Measurements from ENCODE around the gene PIK3R3.

PIK3R3 gene

DNA sequence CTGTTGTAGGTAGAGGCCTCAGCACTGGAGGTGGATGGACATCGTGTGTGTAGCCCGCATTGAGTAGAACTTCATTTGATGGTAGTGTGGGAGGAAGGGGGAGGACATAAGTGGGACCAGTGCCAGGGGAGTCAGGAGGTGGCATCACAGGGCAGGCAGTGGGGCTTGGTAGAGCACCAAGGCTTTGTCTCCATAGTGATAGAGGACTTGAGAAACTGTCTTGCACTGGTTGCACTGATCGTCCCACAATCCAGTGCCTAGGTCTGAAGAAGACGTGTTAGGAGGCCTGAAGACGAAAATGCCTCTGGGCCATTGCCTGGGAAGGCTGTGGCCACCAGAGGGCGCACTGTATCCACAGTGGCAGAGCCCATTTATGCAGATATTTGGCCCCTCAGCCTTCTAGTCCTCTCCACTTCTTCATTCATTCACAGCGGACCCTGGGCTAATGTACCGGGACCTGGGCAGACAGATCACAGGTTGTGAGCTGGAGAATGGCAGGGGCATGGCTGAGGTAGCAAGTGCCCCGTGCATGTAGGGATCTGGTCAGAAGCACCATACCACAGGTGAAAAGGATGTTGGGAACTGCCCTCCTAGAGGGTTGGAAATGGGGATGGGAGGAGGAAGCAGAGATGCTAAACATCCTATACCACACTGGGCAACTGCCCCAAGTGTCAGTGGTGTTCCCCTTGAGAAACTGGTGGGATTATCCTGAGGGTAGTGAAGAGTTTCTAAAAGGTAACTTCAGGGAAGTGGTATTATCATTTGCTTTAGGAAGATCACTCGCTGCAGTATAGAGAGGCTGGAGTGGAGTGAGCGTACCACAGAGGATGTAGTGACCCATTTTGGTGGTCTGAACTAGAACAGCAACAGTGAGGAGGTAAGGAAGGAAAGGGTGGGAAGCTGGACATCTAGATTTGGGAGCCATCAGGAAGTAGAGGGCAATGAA is 95.3 kb downstream of the PIK3R3 start:
- Mint-ChIP-seq H3K36me3 (no peaks in the 10 kb centered on the region), H3K27me3 (no peaks in the 10 kb centered on the region), H3K9me3 (no peaks in the 10 kb centered on the region), H3K4me3 (no peak overlapping the region), H3K4me1 (no peaks in the 10 kb centered on the region), H3K27ac (no peak overlapping the region)

DNA sequence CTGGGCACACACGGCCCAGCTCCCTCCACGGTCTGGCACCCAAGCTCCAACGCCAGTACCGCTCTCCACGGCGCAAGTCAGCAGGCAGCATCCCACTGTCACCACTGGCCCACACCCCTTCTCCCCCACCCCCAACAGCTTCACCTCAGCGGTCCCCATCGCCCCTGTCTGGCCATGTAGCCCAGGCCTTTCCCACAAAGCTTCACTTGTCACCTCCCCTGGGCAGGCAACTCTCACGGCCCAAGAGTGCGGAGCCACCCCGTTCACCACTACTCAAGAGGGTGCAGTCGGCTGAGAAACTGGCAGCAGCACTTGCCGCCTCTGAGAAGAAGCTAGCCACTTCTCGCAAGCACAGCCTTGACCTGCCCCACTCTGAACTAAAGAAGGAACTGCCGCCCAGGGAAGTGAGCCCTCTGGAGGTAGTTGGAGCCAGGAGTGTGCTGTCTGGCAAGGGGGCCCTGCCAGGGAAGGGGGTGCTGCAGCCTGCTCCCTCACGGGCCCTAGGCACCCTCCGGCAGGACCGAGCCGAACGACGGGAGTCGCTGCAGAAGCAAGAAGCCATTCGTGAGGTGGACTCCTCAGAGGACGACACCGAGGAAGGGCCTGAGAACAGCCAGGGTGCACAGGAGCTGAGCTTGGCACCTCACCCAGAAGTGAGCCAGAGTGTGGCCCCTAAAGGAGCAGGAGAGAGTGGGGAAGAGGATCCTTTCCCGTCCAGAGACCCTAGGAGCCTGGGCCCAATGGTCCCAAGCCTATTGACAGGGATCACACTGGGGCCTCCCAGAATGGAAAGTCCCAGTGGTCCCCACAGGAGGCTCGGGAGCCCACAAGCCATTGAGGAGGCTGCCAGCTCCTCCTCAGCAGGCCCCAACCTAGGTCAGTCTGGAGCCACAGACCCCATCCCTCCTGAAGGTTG is 97.6 kb downstream of the PIK3R3 start:
- H3K4me1 Mint-ChIP-seq: no peaks in the 10 kb centered on the region
- H3K27ac Mint-ChIP-seq: no peak overlapping the region
- H3K9me3 Mint-ChIP-seq: no peaks in the 10 kb centered on the region
- H3K4me3 Mint-ChIP-seq: no peak overlapping the region
- no peaks in the 10 kb centered on the region for H3K36me3 Mint-ChIP-seq
- no peaks in the 10 kb centered on the region for H3K27me3 Mint-ChIP-seq

DNA sequence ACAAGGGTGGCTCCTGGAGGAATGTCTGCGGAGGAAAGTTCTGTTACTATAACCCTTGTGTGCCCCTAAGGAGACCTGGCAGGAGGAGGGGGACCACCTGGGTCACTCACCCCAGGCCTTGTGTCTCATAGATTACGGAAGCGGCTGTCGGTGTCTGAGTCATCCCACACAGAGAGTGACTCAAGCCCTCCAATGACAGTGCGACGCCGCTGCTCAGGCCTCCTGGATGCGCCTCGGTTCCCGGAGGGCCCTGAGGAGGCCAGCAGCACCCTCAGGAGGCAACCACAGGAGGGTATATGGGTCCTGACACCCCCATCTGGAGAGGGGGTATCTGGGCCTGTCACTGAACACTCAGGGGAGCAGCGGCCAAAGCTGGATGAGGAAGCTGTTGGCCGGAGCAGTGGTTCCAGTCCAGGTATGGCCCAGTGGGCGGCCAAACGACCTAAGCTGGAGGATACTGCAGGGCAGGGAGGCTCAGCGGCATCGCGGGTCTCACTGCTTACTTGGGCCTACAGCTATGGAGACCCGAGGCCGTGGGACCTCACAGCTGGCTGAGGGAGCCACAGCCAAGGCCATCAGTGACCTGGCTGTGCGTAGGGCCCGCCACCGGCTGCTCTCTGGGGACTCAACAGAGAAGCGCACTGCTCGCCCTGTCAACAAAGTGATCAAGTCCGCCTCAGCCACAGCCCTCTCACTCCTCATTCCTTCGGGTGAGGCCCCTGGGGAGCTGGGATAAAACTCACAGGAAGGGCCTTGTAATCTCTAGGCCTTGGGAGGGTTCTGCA is 101.4 kb downstream of the PIK3R3 start:
- H3K4me3 Mint-ChIP-seq: no peak overlapping the region
- no peaks in the 10 kb centered on the region for H3K9me3 Mint-ChIP-seq
- no peaks in the 10 kb centered on the region for H3K4me1 Mint-ChIP-seq
- H3K27me3 Mint-ChIP-seq: no peaks in the 10 kb centered on the region
- H3K27ac Mint-ChIP-seq: no peak overlapping the region
- H3K36me3 Mint-ChIP-seq: peaks cover 2% of the 10 kb centered on the region

- H3K9me3 Mint-ChIP-seq: no peaks in the 10 kb centered on the region
- H3K27ac Mint-ChIP-seq: no peak overlapping the region
- no peaks in the 10 kb centered on the region for H3K4me1 Mint-ChIP-seq
- H3K27me3 Mint-ChIP-seq: no peaks in the 10 kb centered on the region
- peaks cover 2% of the 10 kb centered on the region for H3K36me3 Mint-ChIP-seq
- no peak overlapping the region for H3K4me3 Mint-ChIP-seq
Observed at GRCh38 chr1:46030074-46030870, 102.2 kb downstream of the PIK3R3 start.

DNA sequence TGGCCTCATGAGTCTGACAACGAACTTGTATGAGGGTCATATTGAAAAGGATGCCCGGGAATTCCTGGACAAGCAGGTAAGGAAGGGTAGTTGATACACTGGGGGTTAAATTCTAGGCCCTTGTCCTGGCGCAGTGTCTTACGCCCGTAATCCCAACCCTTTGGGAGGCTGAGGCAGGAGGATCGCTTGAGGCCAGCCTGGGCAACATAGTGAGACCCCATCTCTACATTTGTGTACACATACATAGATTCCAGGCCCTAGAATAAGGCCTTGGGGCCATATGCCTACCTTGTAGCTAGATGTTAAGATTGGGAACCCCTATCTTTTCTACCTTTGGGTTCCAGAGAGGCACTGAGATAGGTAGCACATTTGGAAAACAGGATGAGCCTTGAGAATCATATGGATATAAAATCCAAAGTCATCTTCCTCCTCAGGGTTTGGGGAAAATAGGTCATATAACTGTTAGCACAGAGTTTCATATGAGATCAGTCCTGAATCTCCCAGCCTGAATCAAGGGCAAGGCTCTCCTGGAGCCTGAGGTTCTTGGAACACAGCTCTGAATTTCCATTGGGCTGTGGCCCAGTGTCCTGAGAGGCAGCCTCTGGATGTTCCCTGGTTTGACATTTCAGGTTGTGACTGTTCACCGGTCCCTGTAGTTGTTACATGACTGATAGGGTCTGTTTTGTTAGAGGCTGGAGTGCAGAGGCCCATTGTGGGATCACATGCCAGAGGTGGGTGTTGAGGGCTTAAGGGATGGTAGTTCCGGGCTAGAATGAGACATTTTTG is 104.4 kb downstream of the PIK3R3 start:
- H3K9me3 Mint-ChIP-seq: no peaks in the 10 kb centered on the region
- H3K27ac Mint-ChIP-seq: no peak overlapping the region

DNA sequence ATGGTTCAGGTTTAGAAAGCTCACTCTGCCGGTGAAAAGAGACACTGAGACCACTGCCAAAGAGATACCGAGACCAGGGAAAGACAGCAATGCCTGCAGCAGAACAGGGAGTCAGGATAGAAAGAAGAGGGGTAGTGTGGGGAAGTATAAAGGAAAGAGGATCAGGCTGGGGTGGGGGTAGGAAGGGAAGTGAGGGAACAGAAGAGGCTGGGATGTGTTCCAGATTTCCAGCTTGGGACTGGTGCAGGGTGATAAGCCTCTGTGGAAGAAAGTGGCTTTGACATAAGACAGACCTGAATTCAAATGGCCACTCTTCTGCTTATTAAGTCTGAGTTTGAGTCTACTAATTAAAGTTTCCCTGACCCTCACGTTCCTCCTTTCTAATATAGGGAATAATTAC is 105.9 kb downstream of the PIK3R3 start:
- H3K4me3 Mint-ChIP-seq: no peak overlapping the region
- no peaks in the 10 kb centered on the region for H3K9me3 Mint-ChIP-seq
- H3K27me3 Mint-ChIP-seq: no peaks in the 10 kb centered on the region
- no peak overlapping the region for H3K27ac Mint-ChIP-seq
- H3K36me3 Mint-ChIP-seq: peaks cover 4% of the 10 kb centered on the region
- H3K4me1 Mint-ChIP-seq: no peaks in the 10 kb centered on the region

More for the DNA sequence above, 104.4 kb downstream of the PIK3R3 start:
- Mint-ChIP-seq H3K4me1 (no peaks in the 10 kb centered on the region), H3K4me3 (no peak overlapping the region), H3K27me3 (no peaks in the 10 kb centered on the region), H3K36me3 (peaks cover 4% of the 10 kb centered on the region)

GRCh38 chr1:46021046-46021996 is 111.1 kb downstream of the PIK3R3 start:
- H3K36me3 Mint-ChIP-seq: peaks cover 2% of the 10 kb centered on the region
- H3K27ac Mint-ChIP-seq: no peak overlapping the region
- no peaks in the 10 kb centered on the region for H3K9me3 Mint-ChIP-seq
- H3K4me1 Mint-ChIP-seq: no peaks in the 10 kb centered on the region
- no peak overlapping the region for H3K4me3 Mint-ChIP-seq
- H3K27me3 Mint-ChIP-seq: no peaks in the 10 kb centered on the region

DNA sequence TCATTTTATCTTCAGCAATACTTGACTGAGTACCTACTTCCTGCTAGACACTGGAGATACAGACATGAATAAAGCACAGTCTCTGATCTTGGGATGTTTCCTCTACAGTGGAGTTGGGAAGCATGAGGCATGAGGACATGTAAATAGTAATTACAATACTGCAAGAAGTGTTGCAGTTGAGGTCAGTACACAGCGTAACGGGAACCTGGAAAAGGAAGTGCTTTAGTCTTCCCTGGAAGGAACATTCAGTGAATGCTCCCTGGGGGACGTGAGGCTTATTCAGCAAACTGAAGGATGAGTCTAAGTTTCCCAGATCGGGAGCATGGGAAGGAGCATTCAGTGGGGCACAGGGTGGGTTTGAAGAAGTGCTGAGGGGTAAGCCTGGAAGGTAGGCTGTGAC is 112.4 kb downstream of the PIK3R3 start:
- Mint-ChIP-seq H3K27ac (no peak overlapping the region), H3K27me3 (no peaks in the 10 kb centered on the region), H3K4me3 (no peak overlapping the region), H3K4me1 (no peaks in the 10 kb centered on the region), H3K9me3 (no peaks in the 10 kb centered on the region), H3K36me3 (peaks cover 2% of the 10 kb centered on the region)

DNA sequence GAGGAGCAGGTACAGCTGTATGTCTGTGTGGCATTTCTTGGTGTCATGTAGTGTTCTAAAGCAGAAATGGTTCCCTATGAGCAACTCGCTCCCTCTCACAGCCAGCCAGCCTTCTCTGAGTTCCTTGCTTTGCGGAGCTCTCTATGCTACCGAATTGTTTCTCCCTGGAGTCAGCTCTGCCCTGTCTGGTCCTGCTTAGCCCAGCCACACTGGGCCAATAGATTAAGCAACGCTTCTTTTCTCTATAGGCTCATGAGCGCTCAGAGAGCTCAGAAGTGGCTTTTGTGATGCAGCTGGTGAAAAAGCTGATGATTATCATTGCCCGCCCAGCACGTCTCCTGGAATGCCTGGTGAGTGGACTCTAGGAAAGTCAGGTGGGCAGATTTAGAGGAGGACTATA is 113.1 kb downstream of the PIK3R3 start:
- Mint-ChIP-seq H3K9me3 (no peaks in the 10 kb centered on the region), H3K27ac (no peak overlapping the region), H3K4me1 (no peaks in the 10 kb centered on the region), H3K4me3 (no peak overlapping the region), H3K36me3 (no peaks in the 10 kb centered on the region), H3K27me3 (no peaks in the 10 kb centered on the region)

- H3K27me3 Mint-ChIP-seq: no peaks in the 10 kb centered on the region
- peaks cover 3% of the 10 kb centered on the region for H3K36me3 Mint-ChIP-seq
- H3K9me3 Mint-ChIP-seq: no peaks in the 10 kb centered on the region
- no peaks in the 10 kb centered on the region for H3K4me1 Mint-ChIP-seq
- H3K27ac Mint-ChIP-seq: no peak overlapping the region
- H3K4me3 Mint-ChIP-seq: no peak overlapping the region
Observed at GRCh38 chr1:46017876-46018503, 114.4 kb downstream of the PIK3R3 start.

DNA sequence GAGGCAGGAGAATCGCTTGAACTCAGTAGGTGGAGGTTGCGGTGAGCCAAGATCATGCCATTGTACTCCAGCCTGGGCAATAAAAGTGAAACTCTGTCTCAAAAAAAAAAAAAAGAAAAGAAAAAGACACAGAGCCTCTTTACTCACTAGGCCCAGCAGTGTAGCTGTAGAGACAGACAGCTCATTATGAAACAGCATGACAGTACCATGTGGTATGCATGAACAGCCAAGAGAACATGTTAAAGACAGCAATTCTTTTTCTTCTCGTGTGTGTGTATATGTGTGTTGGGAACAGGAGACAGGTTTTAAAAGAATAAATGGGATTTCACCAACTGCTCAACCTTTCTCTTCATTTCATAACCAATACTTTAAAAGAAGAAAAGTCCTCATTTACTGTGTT is 118.8 kb downstream of the PIK3R3 start:
- Mint-ChIP-seq H3K9me3 (no peaks in the 10 kb centered on the region), H3K4me3 (no peak overlapping the region), H3K36me3 (peaks cover 13% of the 10 kb centered on the region), H3K27me3 (no peaks in the 10 kb centered on the region), H3K4me1 (no peaks in the 10 kb centered on the region), H3K27ac (no peak overlapping the region)

DNA sequence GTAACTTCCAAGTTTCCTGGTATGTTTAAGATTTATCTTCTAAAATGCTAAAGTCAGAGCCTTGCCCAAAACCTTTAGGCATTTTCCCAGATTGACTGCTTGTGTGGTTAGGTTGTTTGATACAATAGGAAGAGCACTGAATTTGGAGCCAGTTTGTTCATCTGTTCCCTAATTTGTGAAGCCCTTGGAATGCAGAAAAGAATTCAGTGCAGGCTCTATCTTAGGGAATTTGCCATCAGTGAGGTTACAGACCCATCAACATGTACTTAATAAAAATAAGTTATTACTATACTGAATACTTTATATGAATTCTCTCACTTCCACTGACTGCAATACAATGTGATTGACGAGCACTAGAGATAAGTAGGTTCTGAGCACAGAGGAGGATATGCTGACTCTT is 120.2 kb downstream of the PIK3R3 start:
- Mint-ChIP-seq H3K36me3 (peaks cover 15% of the 10 kb centered on the region), H3K4me3 (no peak overlapping the region), H3K27me3 (no peaks in the 10 kb centered on the region), H3K4me1 (no peaks in the 10 kb centered on the region), H3K9me3 (no peaks in the 10 kb centered on the region), H3K27ac (no peak overlapping the region)

DNA sequence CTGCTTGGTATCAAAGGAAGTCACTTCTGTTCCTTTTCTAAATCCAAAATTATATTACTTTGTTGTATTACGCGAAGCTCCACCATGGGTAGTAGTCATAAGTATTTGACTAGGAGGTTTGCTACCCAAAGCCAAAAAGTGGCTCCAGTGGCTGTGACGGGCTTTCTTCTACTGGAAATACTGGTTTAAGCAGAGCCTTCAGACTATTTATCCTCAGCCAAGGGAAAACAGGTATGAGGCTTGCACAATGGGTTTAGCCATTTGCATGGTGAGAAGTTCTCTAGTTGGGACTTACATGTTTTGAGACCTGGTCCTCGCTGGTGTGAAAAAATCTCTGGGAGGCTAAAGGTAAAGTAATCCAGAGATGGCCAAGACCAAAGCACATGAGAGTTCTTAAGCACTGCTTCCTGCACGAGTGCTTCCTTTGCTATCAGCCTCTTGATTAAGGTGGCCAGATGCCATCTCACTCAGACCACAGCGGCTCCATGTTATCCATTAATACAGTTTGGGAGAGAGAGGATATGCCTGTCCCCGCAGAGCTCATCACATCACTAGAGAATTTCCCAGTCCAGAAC is 121.2 kb downstream of the PIK3R3 start:
- no peak overlapping the region for H3K27ac Mint-ChIP-seq
- no peak overlapping the region for H3K4me3 Mint-ChIP-seq
- H3K4me1 Mint-ChIP-seq: no peaks in the 10 kb centered on the region
- H3K27me3 Mint-ChIP-seq: no peaks in the 10 kb centered on the region
- no peaks in the 10 kb centered on the region for H3K9me3 Mint-ChIP-seq
- H3K36me3 Mint-ChIP-seq: peaks cover 19% of the 10 kb centered on the region
